Stimulated activated CD4-positive, alpha-beta T cell treated with anti-CD3 and anti-CD28 coated beads, Interleukin-15, amount 100 ng/mL, for 24 hours (primary cell): Measurements from ENCODE around the gene MYL12B.
A peak's percentile ranks its signal among the peaks of the same experiment; 100 is the strongest.

Experiments used
- DNase-seq: peaks from one replicate; pipeline ENCODE4 v3.0.0-alpha.2; 2020

MYL12B gene

DNA sequence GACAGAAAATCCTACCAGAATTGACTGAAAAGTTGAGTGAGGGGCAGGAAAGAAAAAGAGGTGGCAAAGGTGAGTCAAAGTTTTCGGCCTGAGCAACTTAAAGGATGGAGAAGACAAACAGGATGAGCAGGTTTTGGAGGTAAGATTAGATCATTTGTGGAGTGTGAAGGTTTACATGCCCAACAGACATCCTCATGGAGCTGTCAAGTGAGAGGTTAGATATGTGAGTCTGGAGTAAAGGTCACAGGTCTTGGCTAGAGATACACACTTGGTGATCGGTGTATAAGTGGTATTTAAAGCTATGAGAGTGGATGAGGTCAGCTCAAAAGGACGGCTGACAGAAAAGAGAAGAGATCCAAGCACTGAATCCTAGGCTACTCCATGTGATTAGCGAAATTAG is 25.5 kb upstream of the MYL12B start:
- DNase-seq: no peak

GRCh38 chr18:3238742-3239141 is 23.2 kb upstream of the MYL12B start:
- DNase-seq: no peak

GRCh38 chr18:3245185-3245564 is 16.8 kb upstream of the MYL12B start:
- no peak for DNase-seq

- DNase-seq: peak; percentile 89
Observed at GRCh38 chr18:3245853-3246634, 15.9 kb upstream of the MYL12B start.

- DNase-seq: peak; percentile 24
Observed at GRCh38 chr18:3246635-3247239, 15.2 kb upstream of the MYL12B start.

GRCh38 chr18:3247240-3248061 is 14.5 kb upstream of the MYL12B start, which contains the start of gene MYL12A:
TSS of gene MYL12A (plus strand) at chr18:3247801. CDS start at chr18:3253248, 5,447 bp downstream.
- peak; percentile 99 for DNase-seq

DNA sequence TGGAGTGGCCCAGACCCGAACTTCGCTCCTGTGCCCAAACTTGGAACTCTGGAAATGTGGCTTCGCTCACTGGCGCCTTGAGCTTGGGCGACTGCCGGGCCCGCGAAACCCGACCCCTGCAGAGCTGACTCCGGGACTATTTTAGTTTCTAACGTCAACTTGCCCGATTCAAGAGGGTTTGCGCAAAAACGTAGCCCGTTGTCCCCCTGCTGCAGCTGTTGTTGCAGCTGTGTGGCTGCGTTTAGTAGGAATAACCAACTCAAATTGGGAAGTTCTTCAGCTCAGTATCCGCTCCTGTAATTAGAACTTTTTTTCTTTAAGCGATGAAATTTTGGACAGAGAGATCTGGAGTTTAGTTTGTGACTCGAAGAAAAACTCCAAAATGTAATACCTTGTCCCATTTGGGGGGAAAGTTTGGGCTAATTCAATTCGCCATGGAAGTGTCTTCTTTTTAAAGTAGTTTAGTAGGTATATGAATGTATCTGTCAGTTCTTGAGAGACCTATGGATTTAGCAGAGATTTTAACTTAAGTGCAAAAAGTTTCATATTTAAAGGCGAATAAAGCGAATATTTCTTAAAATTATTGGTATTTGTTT is 13.8 kb upstream of the MYL12B start:
- DNase-seq: no peak

GRCh38 chr18:3248658-3249359 is 13.1 kb upstream of the MYL12B start:
- peak; percentile 15 for DNase-seq

- no peak for DNase-seq
Observed at GRCh38 chr18:3250237-3251107, 11.5 kb upstream of the MYL12B start.

GRCh38 chr18:3251249-3251962 is 10.5 kb upstream of the MYL12B start:
- DNase-seq: no peak

DNA sequence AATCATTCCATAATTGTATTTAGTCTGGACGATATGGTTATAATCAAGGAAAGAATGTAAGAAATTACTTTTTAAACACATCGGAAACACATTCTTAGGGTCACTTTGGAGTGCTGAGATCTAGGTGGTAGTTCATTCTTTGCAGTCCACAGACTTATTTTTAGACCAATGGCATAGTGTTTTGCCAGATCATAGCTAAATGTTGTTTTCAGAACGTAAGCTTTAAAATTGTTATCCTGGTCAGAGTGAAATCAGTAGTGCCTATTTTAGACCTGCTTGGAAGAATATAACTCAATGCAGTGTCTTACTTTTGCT is 10.0 kb upstream of the MYL12B start:
- DNase-seq: no peak

DNA sequence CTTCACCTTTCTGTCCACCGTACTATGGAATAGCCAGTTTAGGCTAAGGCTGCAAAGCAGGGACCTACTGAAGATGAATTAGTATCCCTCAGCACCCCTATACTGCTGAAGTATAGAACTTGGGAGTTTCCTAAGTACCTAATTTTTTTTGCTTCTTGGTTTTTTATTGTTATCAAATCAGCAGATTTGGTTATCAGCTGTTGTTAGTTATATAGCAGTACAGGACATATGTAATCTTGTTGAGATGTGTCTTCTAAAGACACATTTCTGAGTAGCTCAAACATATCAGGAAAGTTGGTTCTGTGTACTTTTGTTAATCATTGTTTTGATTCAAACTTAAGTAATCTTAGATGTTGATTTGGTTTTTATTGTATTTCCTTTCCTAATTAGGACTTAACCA is 9.1 kb upstream of the MYL12B start:
- no peak for DNase-seq

GRCh38 chr18:3254725-3255124 is 7.2 kb upstream of the MYL12B start:
- no peak for DNase-seq

DNA sequence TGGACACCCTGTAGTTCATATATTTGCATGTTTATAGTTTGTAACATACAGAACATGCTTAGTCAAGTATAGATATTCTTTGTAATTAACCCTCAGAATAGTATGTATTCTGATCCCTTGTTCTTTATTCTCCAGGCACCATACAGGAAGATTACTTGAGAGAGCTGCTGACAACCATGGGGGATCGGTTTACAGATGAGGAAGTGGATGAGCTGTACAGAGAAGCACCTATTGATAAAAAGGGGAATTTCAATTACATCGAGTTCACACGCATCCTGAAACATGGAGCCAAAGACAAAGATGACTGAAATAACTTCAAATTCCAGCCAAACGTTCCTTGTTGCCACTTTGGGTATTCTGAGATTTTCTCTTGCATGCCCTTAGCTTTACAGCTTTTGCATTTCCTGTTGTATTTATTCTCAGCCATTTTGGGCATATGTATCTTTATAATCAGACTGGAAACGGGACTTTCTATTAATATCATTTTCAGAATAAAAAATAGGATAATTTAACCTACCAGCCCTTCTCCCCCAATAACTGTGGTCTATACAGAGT is 6.2 kb upstream of the MYL12B start:
- DNase-seq: no peak

DNA sequence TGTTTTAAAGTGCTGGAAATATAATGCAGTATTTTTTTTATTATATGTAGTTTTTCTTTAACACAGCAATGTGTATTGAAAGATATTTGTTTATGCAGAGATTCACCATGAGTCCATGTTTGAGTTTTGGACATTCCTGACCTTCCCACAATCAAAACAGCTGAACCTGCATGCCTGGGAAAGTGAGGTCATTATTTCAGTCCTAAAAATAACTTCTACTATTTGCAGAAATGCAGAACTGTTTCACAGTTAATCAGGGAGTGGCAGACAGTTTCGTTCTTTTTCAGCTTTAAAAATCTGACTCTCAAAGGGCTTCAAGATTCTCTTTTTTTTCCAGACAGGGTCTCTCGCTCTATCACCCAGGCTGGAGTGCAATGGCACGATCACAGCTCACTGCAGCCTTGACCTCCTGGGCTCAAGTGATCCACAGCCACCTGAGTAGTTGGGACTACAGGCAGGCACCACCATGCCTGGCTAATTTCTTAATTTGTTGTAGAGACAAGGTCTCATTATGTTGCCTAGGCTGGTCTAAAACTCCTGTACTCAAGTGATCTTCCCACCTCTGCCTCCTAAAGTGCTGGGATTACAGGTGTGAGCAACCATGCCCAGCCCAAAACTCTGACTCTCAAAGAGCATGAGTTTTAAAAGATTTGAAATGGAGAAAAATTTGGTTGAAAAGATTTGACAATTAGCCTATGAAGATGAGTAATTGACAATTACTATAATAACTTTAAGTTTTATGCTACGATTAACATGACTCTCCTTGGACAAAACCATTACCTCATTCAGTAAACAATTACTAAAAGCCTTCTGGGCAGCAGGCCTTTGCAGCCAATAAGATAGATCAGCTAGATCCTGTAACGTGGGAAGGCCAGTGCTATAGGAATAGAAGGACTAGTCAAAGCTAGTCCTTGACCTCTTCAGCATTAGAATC is 5.0 kb upstream of the MYL12B start:
- no peak for DNase-seq

GRCh38 chr18:3257627-3258120 is 4.3 kb upstream of the MYL12B start:
- DNase-seq: no peak

DNA sequence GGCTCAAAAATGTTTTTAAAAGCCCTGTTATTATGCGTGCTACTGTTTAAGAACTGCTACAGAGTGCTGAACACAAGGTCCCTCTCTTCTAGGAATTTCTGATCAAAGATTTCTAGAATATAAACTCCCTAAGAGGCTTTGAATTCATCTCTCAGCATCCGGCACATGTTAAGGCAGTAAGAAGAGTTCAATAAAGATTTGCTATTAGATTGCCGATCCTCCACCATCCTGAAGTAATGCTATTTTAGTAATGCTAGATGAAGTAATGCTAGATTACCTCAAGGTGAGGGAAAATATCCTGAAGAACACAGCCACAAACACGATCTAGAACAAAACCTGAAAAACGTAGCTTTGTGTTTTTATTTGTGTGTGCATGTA is 949 bp upstream of the MYL12B start:
- no peak for DNase-seq

DNA sequence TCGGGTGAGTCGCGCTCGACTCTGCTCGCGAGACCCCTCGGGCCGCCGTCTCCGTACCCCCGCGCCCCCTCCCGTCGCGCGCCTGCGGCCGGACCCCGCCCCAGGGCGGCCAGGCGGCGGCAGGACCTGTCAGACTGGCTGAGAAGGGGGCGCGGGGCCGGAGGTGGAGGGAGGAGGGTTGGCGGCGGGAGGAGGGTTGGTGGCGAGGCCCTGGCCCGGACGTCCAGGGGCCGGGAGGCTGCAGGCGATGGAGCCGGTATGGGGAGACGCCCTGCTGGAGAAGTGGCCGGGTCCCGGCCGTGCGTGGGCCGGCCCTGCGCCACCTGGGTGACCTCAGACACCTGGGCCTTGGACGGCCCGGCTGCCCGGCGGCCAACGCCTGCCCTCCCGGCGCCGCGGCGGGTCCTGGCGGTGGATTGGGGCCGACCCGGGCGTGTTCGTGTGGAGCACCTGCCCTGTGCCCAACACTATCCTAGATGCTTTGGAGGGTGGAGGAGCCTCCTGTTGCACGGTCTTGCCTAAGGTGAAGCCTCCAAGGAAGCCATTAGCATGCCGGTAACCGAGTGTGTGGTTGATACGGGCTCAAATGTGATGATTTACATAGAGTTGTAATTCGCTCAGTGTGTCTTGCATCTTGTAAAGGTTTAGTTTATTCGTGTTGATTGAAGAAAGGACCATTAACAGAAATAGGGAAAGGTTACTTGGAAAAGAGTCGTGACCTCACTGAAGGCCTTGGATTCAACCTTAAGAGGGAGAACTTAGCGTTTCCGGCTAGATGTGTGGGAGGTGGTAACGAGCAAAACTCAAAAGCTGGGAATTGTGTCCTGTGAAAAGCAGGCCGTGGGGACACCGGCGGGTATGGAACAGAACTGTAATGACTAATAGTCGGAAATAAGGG is 550 bp downstream of the MYL12B start:
- peak; percentile 44 for DNase-seq
